A673 (cell line): ENCODE data around the gene LRRC3. TPM values are rescaled to one million over a fixed set of nuclear protein-coding genes. Genes with fewer than 3 reads are reported as not detected.

Source experiments
- BruUV-seq: library from RNA; stranded (reverse); fragments of 400-500 nt; replicated peaks from 2 replicates; lab custom pipeline; 2021; lab: Mats Ljungman, UMichigan
- CTCF ChIA-PET: fragments of 300-600 bp; sonication (Branson Sonifier 250); formaldehyde crosslinking; loops from one replicate; lab custom pipeline; 2022; ENCODE audit warnings: antibody characterized with exemption; lab: Charles Lee
- POLR2A ChIA-PET: fragments of 300-600 bp; sonication (Branson Sonifier 250); formaldehyde crosslinking; loops from one replicate; lab custom pipeline; 2022; ENCODE audit warnings: antibody characterized with exemption; ENCODE audit not compliant: low non-redundant PET; lab: Charles Lee
- DNase-seq: peaks from one replicate; pipeline ENCODE4 v3.0.0-alpha.2; 2015; ENCODE audit warnings: low spot score
- H3K27ac ChIP-seq: fragments of 200-600 bp; sonication (generic); 2 replicates; pipeline ENCODE4 v1.5.1; 2016; ENCODE audit warnings: mixed run types, low read depth, mild to moderate bottlenecking, mixed read lengths, antibody characterized with exemption, low read length; ENCODE audit not compliant: poor library complexity, severe bottlenecking
- H3K27me3 ChIP-seq: fragments of 200-600 bp; sonication (generic); replicated peaks from 2 replicates; pipeline ENCODE4 v1.6.1; 2017; ENCODE audit warnings: mixed run types, low read depth, mild to moderate bottlenecking, mixed read lengths, antibody characterized with exemption, low read length; ENCODE audit not compliant: insufficient read depth, poor library complexity
- H3K36me3 ChIP-seq: fragments of 200-600 bp; sonication (generic); 2 replicates; pipeline ENCODE4 v1.6.1; 2016; ENCODE audit warnings: mixed run types, mild to moderate bottlenecking, mixed read lengths, antibody characterized with exemption, low read length; ENCODE audit not compliant: insufficient read depth, poor library complexity, severe bottlenecking
- H3K4me1 ChIP-seq: fragments of 200-600 bp; sonication (generic); 2 replicates; pipeline ENCODE4 v1.6.1; 2017; ENCODE audit warnings: mixed run types, mild to moderate bottlenecking, mixed read lengths, antibody characterized with exemption, low read length; ENCODE audit not compliant: insufficient read depth, poor library complexity, severe bottlenecking
- H3K4me3 ChIP-seq: fragments of 200-600 bp; sonication (generic); 2 replicates; pipeline ENCODE4 v1.5.1; 2016; ENCODE audit warnings: low read depth, mixed run types, mild to moderate bottlenecking, mixed read lengths, low read length; ENCODE audit not compliant: poor library complexity, severe bottlenecking
- H3K9me3 ChIP-seq: fragments of 200-600 bp; sonication (generic); 2 replicates; pipeline ENCODE4 v1.6.1; 2016; ENCODE audit warnings: mixed run types, low read depth, mild to moderate bottlenecking, mixed read lengths, antibody characterized with exemption, low read length; ENCODE audit not compliant: poor library complexity, severe bottlenecking
- EZH2 ChIP-seq: fragments of 200-600 bp; sonication (generic); IDR thresholded peaks from 2 replicates; pipeline ENCODE4 v1.6.1; 2017; ENCODE audit warnings: borderline replicate concordance, low read depth, mild to moderate bottlenecking, mixed read lengths, antibody characterized with exemption, low read length; ENCODE audit not compliant: poor library complexity, severe bottlenecking
- intact Hi-C: fragments of 100-400 bp; cut with micrococcal nuclease; formaldehyde crosslinking; loops from one replicate; pipeline ENCODE4 v1.10.0; 2022; ENCODE audit not compliant: unreplicated experiment
- total RNA-seq: library from RNA; stranded (reverse); gene quantifications from 2 replicates; pipeline ENCODE4 v1.2.3, GENCODE V29; 2021
- TF ChIP-seq, protein P1 (sequence below): fragments of 300-800, 200-600 bp; sonication (generic); conservative IDR thresholded peaks from 2 replicates; pipeline ENCODE4 v1.5.1; 2017; ENCODE audit warnings: low read depth, mild to moderate bottlenecking, antibody characterized with exemption, low read length, moderate library complexity, mixed read lengths

The LRRC3 gene
- total RNA-seq, 1 experiment from 2014 or later, result 1.5 TPM

DNA sequence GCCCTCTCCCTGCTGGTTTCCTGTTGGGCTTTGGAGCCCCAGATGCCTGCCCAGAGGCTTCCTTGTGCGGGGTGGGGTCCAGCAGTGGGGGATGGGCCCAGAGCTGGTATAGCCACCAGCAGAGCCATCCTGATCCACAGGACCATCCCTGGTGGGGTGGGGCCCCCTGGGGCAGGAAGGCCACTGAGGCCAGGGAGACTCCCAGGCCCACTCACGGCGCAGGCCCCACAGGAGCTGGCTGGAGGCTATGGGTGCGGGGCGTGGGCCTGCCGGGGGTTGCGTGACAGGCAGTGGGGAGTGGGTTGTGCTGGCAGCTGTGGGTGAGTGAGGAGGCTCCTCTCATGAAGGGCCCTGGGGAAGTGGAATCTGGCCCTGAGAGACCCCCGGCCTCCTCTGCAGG lies 5.7 kb downstream of the LRRC3 start:
- H3K4me3 ChIP-seq, result no peak overlapping the region
- no peak for TF ChIP-seq EZH2
- TF ChIP-seq, protein P1, sequence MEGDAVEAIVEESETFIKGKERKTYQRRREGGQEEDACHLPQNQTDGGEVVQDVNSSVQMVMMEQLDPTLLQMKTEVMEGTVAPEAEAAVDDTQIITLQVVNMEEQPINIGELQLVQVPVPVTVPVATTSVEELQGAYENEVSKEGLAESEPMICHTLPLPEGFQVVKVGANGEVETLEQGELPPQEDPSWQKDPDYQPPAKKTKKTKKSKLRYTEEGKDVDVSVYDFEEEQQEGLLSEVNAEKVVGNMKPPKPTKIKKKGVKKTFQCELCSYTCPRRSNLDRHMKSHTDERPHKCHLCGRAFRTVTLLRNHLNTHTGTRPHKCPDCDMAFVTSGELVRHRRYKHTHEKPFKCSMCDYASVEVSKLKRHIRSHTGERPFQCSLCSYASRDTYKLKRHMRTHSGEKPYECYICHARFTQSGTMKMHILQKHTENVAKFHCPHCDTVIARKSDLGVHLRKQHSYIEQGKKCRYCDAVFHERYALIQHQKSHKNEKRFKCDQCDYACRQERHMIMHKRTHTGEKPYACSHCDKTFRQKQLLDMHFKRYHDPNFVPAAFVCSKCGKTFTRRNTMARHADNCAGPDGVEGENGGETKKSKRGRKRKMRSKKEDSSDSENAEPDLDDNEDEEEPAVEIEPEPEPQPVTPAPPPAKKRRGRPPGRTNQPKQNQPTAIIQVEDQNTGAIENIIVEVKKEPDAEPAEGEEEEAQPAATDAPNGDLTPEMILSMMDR, result no peak
- no peak overlapping the region for H3K27ac ChIP-seq
- H3K4me1 ChIP-seq, result no peaks in the 10 kb centered on the region
- no peaks in the 10 kb centered on the region for H3K36me3 ChIP-seq
- no peaks in the 10 kb centered on the region for H3K27me3 ChIP-seq
- POLR2A ChIA-PET, result no interaction called here
- intact Hi-C loops, result no loop called here
- no peaks in the 10 kb centered on the region for H3K9me3 ChIP-seq
- CTCF ChIA-PET, result no interaction called here
- no peak for DNase-seq
- no TSS peak for BruUV-seq

DNA sequence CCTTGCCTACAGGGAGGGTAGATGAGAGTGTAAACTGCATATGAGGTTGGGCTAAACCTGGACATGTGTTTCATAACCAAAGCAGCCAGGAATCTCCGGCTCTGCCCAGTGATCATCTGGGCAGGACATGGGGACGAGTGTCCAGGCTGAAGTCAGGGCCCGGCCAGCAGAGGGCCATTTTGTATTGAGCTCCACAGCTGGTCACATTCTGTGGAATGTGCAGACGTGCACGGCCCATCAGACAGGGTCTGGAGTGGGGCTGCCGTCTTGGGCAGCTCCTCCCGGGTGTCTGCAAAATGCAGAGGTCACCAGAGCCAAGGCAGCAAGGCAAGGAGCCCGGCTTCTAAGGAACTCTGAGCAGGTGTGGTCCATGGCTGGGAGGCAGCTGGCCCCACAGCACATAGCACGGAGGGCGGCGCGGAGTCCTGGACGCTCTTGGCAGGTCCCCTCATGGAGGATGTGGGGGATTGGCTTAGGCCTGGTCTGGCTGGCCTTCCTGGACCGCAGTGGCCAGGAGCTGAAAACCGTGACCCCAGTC lies 6.2 kb downstream of the LRRC3 start:
- Histone ChIP-seq H3K36me3 (no peaks in the 10 kb centered on the region), H3K27ac (no peak overlapping the region), H3K27me3 (no peaks in the 10 kb centered on the region), H3K4me1 (no peaks in the 10 kb centered on the region), H3K4me3 (no peak overlapping the region), H3K9me3 (no peaks in the 10 kb centered on the region)
- TF ChIP-seq EZH2, result no peak
- TF ChIP-seq, protein P1, result no peak
- no TSS peak for BruUV-seq
- POLR2A ChIA-PET, result no interaction called here
- intact Hi-C loops, result no loop called here
- CTCF ChIA-PET, result no interaction called here
- DNase-seq, result no peak

GRCh38 chr21:44462086-44462833 lies 7.0 kb downstream of the LRRC3 start:
- Histone ChIP-seq H3K9me3 (no peaks in the 10 kb centered on the region), H3K27ac (no peak overlapping the region), H3K4me3 (no peak overlapping the region), H3K27me3 (no peaks in the 10 kb centered on the region), H3K36me3 (no peaks in the 10 kb centered on the region), H3K4me1 (no peaks in the 10 kb centered on the region)
- CTCF ChIA-PET, result no interaction called here
- POLR2A ChIA-PET, result no interaction called here
- TF ChIP-seq, protein P1, result no peak
- no peak for TF ChIP-seq EZH2
- DNase-seq, result no peak
- intact Hi-C loops, result no loop called here
- BruUV-seq, result no TSS peak
